MM.1S (cell line): ENCODE measurements around the gene CMTM8.

Experiments
- DNase-seq: peaks from one replicate; pipeline ENCODE4 v3.0.0-alpha.2; 2015
- H2AFZ ChIP-seq: fragments of 300-600 bp; sonication (generic); 2 replicates; pipeline ENCODE4 v1.6.0; 2016; ENCODE audit warnings: antibody characterized with exemption, low read length
- H3F3A ChIP-seq: fragments of 300-600 bp; sonication (generic); 2 replicates; pipeline ENCODE4 v1.6.1; 2016; ENCODE audit warnings: mild to moderate bottlenecking, antibody characterized with exemption, low read length, moderate library complexity, mixed read lengths; ENCODE audit not compliant: insufficient read depth
- H3K27ac ChIP-seq: fragments of 300-600 bp; sonication (generic); 2 replicates; pipeline ENCODE4 v1.5.1; 2016; ENCODE audit warnings: mild to moderate bottlenecking, low read length
- H3K27me3 ChIP-seq: fragments of 300-600 bp; sonication (generic); replicated peaks from 2 replicates; pipeline ENCODE4 v1.6.0; 2016; ENCODE audit warnings: low read length; ENCODE audit not compliant: insufficient read depth
- H3K36me3 ChIP-seq: fragments of 300-600 bp; sonication (generic); replicated peaks from 2 replicates; pipeline ENCODE4 v1.6.1; 2016; ENCODE audit warnings: mild to moderate bottlenecking, low read length, mixed read lengths; ENCODE audit not compliant: insufficient read depth
- H3K4me1 ChIP-seq: fragments of 300-600 bp; sonication (generic); 2 replicates; pipeline ENCODE4 v1.6.1; 2016; ENCODE audit warnings: low read length, mixed read lengths
- H3K4me2 ChIP-seq: fragments of 300-600 bp; sonication (generic); 2 replicates; pipeline ENCODE4 v1.6.0; 2016; ENCODE audit warnings: low read depth, low read length
- H3K4me3 ChIP-seq: fragments of 300-600 bp; sonication (generic); 2 replicates; pipeline ENCODE4 v1.5.1; 2016; ENCODE audit warnings: low read length, mixed read lengths
- H3K79me2 ChIP-seq: fragments of 300-600 bp; sonication (generic); 2 replicates; pipeline ENCODE4 v1.6.1; 2016; ENCODE audit warnings: mixed run types, low read length, mixed read lengths
- H3K9ac ChIP-seq: fragments of 300-600 bp; sonication (generic); 2 replicates; pipeline ENCODE4 v1.6.1; 2016; ENCODE audit warnings: low read length, mixed read lengths
- H3K9me2 ChIP-seq: fragments of 300-600 bp; sonication (generic); replicated peaks from 2 replicates; pipeline ENCODE4 v1.6.1; 2016; ENCODE audit warnings: mild to moderate bottlenecking, low read length, mixed read lengths; ENCODE audit not compliant: insufficient read depth
- H3K9me3 ChIP-seq: fragments of 300-600 bp; sonication (generic); replicated peaks from 2 replicates; pipeline ENCODE4 v1.6.1; 2016; ENCODE audit warnings: mild to moderate bottlenecking, low read length, mixed read lengths; ENCODE audit not compliant: insufficient read depth
- H4K20me1 ChIP-seq: fragments of 300-600 bp; sonication (generic); 2 replicates; pipeline ENCODE4 v1.6.1; 2016; ENCODE audit warnings: mild to moderate bottlenecking, low read length, moderate library complexity, mixed read lengths; ENCODE audit not compliant: insufficient read depth
- EZH2 ChIP-seq: fragments of 300-600 bp; sonication (generic); optimal IDR thresholded peaks from 2 replicates; pipeline ENCODE3; 2017; ENCODE audit warnings: low read depth, mild to moderate bottlenecking, antibody characterized with exemption, low read length, mixed read lengths
- EZH2phosphoT487 ChIP-seq: fragments of 300-600 bp; sonication (generic); IDR thresholded peaks from 2 replicates; pipeline ENCODE4 v1.6.1; 2018; ENCODE audit warnings: antibody characterized with exemption, low read length
- TF ChIP-seq, protein P1 (sequence below): fragments of 300-600 bp; sonication (generic); IDR thresholded peaks from 2 replicates; pipeline ENCODE4 v1.5.1; 2016; ENCODE audit warnings: antibody characterized with exemption, low read length, mixed read lengths

The CMTM8 gene

DNA sequence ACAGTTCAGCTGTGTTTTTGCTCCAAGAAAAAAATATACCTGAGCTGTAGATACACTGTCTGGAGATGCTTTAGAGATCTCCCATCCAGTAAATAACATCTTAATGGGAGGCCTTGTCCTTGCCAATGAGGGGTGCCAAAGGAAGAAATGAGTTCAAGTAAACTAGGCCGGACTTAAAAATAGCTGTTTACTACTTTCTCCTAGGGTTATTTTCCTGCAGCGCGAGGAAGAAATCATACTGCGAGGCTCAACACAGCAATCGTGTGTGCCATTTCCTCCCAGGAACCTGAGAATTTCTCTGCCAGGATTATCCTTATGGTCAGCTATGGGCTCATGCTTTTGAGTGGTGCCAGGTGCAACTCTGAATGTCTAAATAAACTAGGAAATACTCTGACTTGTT, 71.9 kb downstream of the CMTM8 start:
- H3K4me2 ChIP-seq = no peak overlapping the region
- H3K9me2 ChIP-seq = no peaks in the 10 kb centered on the region
- H4K20me1 ChIP-seq = no peaks in the 10 kb centered on the region
- TF ChIP-seq, protein P1, sequence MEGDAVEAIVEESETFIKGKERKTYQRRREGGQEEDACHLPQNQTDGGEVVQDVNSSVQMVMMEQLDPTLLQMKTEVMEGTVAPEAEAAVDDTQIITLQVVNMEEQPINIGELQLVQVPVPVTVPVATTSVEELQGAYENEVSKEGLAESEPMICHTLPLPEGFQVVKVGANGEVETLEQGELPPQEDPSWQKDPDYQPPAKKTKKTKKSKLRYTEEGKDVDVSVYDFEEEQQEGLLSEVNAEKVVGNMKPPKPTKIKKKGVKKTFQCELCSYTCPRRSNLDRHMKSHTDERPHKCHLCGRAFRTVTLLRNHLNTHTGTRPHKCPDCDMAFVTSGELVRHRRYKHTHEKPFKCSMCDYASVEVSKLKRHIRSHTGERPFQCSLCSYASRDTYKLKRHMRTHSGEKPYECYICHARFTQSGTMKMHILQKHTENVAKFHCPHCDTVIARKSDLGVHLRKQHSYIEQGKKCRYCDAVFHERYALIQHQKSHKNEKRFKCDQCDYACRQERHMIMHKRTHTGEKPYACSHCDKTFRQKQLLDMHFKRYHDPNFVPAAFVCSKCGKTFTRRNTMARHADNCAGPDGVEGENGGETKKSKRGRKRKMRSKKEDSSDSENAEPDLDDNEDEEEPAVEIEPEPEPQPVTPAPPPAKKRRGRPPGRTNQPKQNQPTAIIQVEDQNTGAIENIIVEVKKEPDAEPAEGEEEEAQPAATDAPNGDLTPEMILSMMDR = no peak
- TF ChIP-seq EZH2phosphoT487 (no peak), EZH2 (no peak)
- no peaks in the 10 kb centered on the region for H3K4me1 ChIP-seq
- H3K4me3 ChIP-seq = no peak overlapping the region
- H3K9ac ChIP-seq = no peak overlapping the region
- H3K36me3 ChIP-seq = no peaks in the 10 kb centered on the region
- no peaks in the 10 kb centered on the region for H3F3A ChIP-seq
- H2AFZ ChIP-seq = no peak overlapping the region
- no peak overlapping the region for H3K27ac ChIP-seq
- H3K27me3 ChIP-seq = no peaks in the 10 kb centered on the region
- no peak for DNase-seq
- no peaks in the 10 kb centered on the region for H3K9me3 ChIP-seq
- no peaks in the 10 kb centered on the region for H3K79me2 ChIP-seq

DNA sequence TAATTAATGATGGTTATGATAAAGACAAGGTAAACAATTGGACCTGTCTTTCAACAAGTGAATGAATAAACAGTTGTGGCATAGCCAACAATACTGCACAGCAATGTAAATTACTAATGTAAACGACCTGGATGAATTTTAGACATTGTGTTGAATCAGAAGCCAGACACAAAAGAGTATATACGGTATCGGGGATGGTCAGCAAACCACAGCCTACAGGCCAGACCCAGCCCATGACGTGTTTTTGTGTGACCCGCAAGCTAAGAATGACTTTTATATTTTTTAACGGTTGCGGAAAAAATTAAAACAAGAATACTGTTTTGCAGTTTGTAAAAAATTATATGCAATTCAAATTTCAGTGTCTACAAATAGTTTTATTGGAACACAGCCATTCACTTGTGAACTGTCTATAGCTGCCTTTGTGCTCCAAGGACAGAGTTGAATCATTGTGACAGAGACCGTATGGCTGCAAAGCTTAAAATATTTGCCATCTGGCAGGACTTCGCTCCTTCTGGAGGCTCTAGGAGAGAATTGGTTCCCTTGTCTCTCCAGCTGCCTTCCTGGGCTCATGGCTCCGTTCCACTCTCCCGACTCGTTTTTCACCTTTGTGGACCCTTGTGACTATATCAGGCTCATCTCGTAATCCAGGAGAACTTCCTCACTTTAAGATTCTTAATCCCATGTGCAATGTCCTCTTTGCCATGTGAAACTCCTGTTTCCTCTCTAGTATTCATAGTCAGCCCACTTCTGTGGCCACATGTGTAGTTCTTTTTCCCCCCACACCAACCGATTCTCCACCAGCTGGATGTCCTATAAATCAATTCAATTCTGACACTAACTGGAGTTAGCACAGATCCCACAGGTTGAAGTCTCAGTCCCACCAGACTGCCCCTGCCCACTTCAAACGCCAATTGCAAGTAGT, 72.7 kb downstream of the CMTM8 start:
- no peak overlapping the region for H3K4me2 ChIP-seq
- DNase-seq = no peak

DNA sequence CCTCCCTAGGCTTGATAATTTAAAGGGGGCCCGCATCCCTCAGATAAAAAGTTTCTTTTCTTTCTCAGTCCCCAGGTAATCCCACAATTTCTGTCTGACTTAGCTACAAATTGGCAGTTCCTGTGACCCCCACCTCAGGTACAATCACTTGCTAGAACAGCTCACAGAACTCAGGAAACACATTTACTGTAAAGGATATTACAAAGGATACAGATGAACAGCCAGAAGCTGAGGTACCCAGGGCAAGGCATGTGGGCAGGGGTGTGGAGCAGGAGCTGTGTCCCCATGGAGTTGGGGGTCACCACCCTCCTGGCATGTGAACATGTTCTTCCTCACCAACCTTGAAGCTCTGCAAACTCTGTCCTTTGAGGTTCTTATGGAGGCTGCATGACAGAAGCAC, 73.8 kb downstream of the CMTM8 start:
- Histone ChIP-seq H3K27me3 (no peaks in the 10 kb centered on the region), H2AFZ (no peak overlapping the region), H3K9ac (no peak overlapping the region), H3K4me3 (no peak overlapping the region), H4K20me1 (no peaks in the 10 kb centered on the region), H3K79me2 (no peaks in the 10 kb centered on the region), H3K4me1 (no peaks in the 10 kb centered on the region), H3K4me2 (no peak overlapping the region), H3F3A (no peaks in the 10 kb centered on the region), H3K9me2 (no peaks in the 10 kb centered on the region), H3K36me3 (no peaks in the 10 kb centered on the region), H3K9me3 (no peaks in the 10 kb centered on the region), H3K27ac (no peak overlapping the region)
- DNase-seq = no peak
- TF ChIP-seq EZH2 = no peak
- no peak for TF ChIP-seq EZH2phosphoT487
- TF ChIP-seq, protein P1 = no peak

More for the DNA sequence above, 72.7 kb downstream of the CMTM8 start:
- Histone ChIP-seq H3K9me3 (no peaks in the 10 kb centered on the region), H3K9ac (no peak overlapping the region), H3K27ac (no peak overlapping the region), H4K20me1 (no peaks in the 10 kb centered on the region), H3K9me2 (no peaks in the 10 kb centered on the region), H3K27me3 (no peaks in the 10 kb centered on the region), H3K79me2 (no peaks in the 10 kb centered on the region), H3K4me3 (no peak overlapping the region), H3K36me3 (no peaks in the 10 kb centered on the region), H2AFZ (no peak overlapping the region), H3F3A (no peaks in the 10 kb centered on the region), H3K4me1 (no peaks in the 10 kb centered on the region)
- TF ChIP-seq, protein P1 = no peak
- no peak for TF ChIP-seq EZH2
- no peak for TF ChIP-seq EZH2phosphoT487
